G401.6 (cell line): ENCODE data around the gene HLA-E.
"Not testable (repeated sequence)": the region's sequence is repeated elsewhere in the genome, so short reads cannot be mapped to it uniquely, and the experiment has no call there.

Source experiments
- FAIRE-seq: peaks from 2 replicates; lab custom pipeline; 2012; peaks lifted over from hg19 to GRCh38; lab: Jason Lieb, UNC

The HLA-E gene

GRCh38 chr6:30481211-30481964 is 7.9 kb upstream of the HLA-E start:
- no peak for FAIRE-seq

GRCh38 chr6:30481965-30482644 is 7.2 kb upstream of the HLA-E start:
- not testable (repeated sequence) for FAIRE-seq

GRCh38 chr6:30483677-30484279 is 5.5 kb upstream of the HLA-E start:
- peak; percentile 91 for FAIRE-seq

GRCh38 chr6:30485236-30485635 is 4.1 kb upstream of the HLA-E start:
- no peak for FAIRE-seq

- FAIRE-seq = no peak
These were observed 1.4 kb upstream of the HLA-E start for GRCh38 chr6:30487926-30488325.

GRCh38 chr6:30488697-30489080 is 620 bp upstream of the HLA-E start:
- not testable (repeated sequence) for FAIRE-seq

- FAIRE-seq = no peak
These were observed 942 bp downstream of the HLA-E start for GRCh38 chr6:30490026-30490876.

GRCh38 chr6:30491291-30491953 is 2.1 kb downstream of the HLA-E start:
- not testable (repeated sequence) for FAIRE-seq

GRCh38 chr6:30491991-30492952 is 3.0 kb downstream of the HLA-E start:
- FAIRE-seq = no peak

GRCh38 chr6:30493643-30494250 is 4.4 kb downstream of the HLA-E start:
- no peak for FAIRE-seq

- FAIRE-seq = no peak
These were observed 5.1 kb downstream of the HLA-E start for GRCh38 chr6:30494291-30494861.

- FAIRE-seq = not testable (repeated sequence)
These were observed 5.8 kb downstream of the HLA-E start for GRCh38 chr6:30495060-30495459.

- no peak for FAIRE-seq
These were observed 6.7 kb downstream of the HLA-E start for GRCh38 chr6:30495993-30496392.

- FAIRE-seq = not testable (repeated sequence)
These were observed 7.9 kb downstream of the HLA-E start for GRCh38 chr6:30497261-30497599.

- FAIRE-seq = no peak
These were observed 8.4 kb downstream of the HLA-E start for GRCh38 chr6:30497714-30498113.

- not testable (repeated sequence) for FAIRE-seq
These were observed 9.4 kb downstream of the HLA-E start for GRCh38 chr6:30498705-30499104.

GRCh38 chr6:30500421-30501355 is 11.4 kb downstream of the HLA-E start:
- FAIRE-seq = no peak

- FAIRE-seq = no peak
These were observed 18.8 kb downstream of the HLA-E start for GRCh38 chr6:30507849-30508827.
